Activated CD4-positive, alpha-beta T cell treated with anti-CD3 and anti-CD28 coated beads, Interleukin-2, Interleukin-6, amounts not matched to agents 100 ng/mL and 50 ng/mL, durations not matched to agents 16 hours and 8 hours (primary cell): ENCODE results near the gene TSPAN18.

Experiments used
- DNase-seq: peaks from one replicate; pipeline ENCODE4 v3.0.0-alpha.2; 2020

TSPAN18 gene

DNA sequence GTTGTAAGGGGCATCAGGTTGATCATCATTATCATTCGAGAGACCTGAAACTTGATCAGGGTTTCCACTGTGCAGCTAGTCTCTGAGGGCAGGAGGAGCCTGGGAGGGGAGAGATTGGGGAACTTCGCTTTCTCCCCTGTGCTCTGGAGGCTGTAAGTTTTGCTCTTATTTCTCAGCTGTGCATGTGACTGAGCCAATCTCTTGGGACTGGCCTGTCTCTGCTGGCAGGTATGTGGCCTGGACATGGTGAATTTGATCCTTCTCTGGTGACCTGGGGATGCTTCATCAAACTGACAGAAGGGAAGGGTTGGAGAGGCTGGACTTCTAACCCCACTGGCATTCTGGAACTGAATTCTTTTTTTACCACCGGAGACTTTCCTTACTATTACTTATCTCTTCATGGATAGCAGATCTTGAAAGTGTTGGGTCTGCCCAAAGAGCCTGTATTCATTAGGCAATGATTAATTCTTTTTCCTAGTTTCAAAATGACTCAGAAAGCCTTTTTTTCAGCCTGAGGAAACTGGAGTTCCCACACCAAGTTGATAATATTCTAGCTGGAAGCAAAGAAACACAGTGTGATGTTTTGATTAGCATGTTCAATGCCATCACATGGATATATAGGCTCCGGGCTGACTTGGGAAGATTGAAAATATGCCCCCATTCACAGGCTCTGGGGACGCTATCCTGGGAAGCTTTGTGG lies 36.5 kb downstream of the TSPAN18 start:
- DNase-seq: no peak

GRCh38 chr11:44764583-44764982 lies 37.8 kb downstream of the TSPAN18 start:
- DNase-seq: no peak

- DNase-seq: no peak
Measured at GRCh38 chr11:44765026-44765595, 38.3 kb downstream of the TSPAN18 start.

DNA sequence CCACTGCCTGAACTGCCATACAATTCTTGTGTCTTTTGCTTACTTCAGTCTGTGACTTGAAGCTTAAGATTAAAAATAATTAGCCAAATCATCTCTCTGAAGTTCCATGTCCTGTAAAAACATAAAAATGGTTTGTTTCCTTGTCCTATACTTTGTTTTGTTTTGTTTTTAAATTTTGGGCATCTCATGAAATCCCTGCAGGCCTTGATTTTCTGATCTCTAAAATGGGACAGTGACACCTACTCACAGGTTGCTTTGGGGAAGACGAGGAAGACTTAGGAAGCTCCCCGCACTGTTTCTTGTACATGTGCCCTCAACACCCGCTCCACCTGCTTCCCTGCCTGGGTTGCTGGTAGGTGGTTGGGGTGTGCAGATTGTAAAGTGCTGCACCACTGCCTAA lies 38.9 kb downstream of the TSPAN18 start:
- no peak for DNase-seq

DNA sequence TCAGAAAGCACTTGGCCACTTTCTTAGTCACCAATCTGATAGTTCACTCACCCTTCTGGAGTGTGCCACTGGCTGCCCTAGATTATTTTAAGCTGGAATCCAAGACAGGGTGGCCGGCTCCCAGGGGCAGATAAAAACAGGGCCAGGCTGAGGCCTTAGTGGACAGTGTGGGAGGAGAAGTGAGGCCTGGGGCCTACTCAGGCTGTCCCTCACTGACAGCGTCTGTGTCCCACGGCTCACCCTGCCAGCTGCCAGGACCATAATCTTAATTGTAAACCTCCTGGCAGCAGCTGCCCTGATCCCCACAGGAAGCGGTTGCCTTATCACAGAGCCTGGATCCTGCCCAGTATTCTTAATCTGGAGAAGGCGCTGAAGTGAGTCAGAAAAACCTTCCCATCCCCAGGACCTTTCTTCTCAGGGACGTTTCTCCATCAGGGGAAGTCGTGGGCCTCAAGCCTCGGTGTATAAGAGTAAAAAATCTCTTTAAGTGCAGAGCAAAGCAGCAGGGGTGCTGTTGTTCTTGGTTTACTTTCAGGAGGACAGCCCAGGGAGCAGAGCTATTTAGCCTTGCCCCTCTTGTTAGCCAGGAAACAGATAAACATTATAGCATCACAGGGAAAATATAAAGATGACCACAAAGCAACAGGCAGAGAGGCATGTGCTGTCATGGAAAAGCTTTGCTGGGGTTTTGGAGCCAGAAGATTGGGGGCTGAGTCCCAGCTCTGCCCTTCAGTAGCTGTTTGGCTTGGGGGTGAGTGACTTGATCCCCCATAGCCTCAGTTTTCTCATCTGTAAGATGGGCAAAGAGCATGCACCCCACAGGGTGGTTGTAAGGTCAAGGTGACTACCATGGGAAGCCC lies 39.6 kb downstream of the TSPAN18 start:
- no peak for DNase-seq

DNA sequence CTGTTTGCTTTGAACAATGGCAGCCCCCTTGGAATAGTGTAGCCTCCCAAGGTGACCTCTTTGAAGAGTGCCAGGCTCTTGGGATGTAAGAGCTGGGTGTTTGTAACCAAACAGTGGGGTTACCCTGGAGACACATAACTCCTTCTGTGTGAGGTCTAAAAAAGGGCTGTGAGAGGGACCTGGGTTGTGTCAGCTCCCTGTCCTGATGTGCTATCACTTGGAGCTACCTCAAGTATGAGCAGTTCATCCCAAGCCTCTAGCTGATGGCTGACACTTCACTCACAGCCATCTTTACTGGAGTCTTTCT lies 40.2 kb downstream of the TSPAN18 start:
- DNase-seq: no peak

DNA sequence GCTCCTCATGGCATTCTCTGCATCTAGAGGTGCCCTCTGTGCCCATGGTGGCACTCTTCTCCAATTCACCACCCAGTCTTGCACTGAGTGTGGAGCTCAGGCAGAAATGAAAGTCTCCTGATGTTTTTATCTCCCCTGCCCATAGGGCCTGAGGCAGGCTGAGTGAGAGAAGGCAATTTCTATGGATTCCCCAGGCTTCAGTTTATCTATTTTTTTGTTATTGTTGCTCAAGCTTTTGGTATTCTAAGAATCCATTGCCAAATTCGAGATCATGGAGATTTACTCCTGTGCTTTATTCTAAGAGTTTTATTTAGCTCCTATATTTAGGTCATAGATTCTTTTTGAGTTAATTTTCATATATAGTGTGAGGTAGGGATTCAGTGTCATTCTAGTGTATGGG lies 40.7 kb downstream of the TSPAN18 start:
- no peak for DNase-seq

DNA sequence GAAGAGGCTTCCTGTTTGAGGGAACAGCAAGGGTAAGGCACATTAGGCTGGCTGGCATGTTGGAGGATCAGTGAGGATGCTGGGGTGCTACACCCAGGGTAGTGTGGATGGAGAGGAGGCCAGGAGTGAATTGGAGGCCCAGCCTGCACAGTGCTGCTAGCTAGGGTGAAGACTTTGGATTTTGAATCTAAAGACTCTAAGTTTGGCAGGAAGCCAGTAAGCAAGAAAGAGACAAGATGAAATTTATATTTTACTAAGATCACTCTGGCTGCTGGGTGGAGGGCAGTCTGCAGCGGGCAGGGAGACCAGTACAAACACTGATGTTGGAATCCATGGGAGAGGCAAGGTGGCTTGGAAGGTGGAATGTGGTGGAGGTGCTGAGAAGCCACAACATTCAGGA lies 43.6 kb downstream of the TSPAN18 start:
- DNase-seq: no peak

DNA sequence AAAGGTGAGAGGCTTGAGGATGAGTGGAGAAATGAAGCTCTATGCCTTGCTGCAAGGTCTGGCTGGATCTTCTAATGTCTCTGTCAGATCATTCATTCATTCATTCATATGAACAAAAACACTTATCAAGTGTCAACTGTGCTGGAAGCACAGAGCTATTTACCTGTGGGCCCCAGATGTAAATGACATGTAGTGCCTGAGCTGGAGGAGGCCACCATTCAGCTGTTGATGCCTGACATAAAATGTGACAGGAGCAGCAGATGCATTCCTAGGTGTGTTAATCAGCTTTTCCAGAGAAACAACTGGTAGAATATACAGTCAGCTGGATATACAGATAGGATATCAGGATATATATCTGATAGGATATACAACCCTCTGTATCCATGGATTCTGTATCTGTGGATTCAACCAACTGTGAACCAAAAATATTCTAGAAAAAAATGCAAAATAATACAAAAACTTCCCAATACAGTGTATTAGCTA lies 44.5 kb downstream of the TSPAN18 start:
- DNase-seq: no peak

GRCh38 chr11:44771841-44772240 lies 45.1 kb downstream of the TSPAN18 start:
- no peak for DNase-seq

- DNase-seq: no peak
Measured at GRCh38 chr11:44773351-44773965, 46.7 kb downstream of the TSPAN18 start.

DNA sequence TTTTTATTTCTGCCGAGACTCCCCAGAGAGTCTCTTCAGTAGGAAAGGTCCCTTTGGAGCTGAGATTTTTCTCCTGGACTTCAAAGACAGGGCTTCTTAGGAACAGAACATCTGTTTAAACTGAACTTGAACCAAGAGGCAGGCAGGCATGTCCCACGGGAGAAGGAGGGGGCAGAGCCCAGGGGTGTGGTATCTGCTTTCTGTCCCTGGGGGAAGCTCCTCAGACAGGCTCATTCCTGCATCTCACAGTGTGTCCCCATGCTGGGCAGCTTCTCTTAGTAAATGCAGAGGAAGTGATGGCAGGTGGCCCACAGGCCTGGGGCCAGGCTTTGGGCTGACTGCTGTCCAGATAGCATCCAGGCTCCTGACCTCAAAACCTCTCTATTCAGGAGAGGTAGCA lies 47.3 kb downstream of the TSPAN18 start:
- no peak for DNase-seq

- DNase-seq: no peak
Measured at GRCh38 chr11:44774731-44775130, 48.0 kb downstream of the TSPAN18 start.

GRCh38 chr11:44775366-44775984 lies 48.7 kb downstream of the TSPAN18 start:
- DNase-seq: peak; percentile 70

- no peak for DNase-seq
Measured at GRCh38 chr11:44775985-44776446, 49.3 kb downstream of the TSPAN18 start.

DNA sequence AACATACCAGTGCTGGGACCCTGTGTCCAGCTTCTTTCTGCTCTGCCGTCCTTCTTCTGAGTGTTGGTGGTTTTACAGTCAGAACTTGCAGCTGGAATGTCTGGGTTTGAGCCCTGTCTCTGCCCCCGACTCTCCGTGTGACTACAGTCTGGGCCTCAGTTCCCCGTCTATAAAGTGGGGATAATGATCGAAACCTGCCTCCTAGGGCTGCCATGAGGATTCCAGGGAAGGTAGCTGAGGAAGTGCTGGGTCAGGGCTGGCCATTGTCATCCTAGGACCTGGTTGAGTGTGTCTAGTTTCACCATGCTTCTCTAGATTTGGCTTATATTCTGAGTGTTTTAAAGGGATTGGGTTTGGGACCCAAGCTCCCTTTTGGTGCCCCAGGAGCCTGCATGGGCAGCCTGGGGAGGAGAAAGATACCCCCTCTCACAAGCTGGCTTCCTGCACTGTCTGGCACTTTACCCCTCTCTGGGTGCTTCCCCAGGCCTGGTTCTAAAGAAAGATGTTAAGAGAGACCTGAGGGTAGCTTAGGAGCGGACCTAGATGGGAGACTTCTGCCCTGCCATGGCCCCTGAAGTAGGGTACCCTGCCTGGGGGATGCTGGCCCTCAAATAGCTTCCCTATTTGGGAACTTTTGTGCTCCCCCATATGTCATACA lies 49.9 kb downstream of the TSPAN18 start:
- DNase-seq: no peak

GRCh38 chr11:44777209-44778194 lies 50.7 kb downstream of the TSPAN18 start:
- DNase-seq: no peak

- no peak for DNase-seq
Measured at GRCh38 chr11:44778195-44779100, 51.7 kb downstream of the TSPAN18 start.

DNA sequence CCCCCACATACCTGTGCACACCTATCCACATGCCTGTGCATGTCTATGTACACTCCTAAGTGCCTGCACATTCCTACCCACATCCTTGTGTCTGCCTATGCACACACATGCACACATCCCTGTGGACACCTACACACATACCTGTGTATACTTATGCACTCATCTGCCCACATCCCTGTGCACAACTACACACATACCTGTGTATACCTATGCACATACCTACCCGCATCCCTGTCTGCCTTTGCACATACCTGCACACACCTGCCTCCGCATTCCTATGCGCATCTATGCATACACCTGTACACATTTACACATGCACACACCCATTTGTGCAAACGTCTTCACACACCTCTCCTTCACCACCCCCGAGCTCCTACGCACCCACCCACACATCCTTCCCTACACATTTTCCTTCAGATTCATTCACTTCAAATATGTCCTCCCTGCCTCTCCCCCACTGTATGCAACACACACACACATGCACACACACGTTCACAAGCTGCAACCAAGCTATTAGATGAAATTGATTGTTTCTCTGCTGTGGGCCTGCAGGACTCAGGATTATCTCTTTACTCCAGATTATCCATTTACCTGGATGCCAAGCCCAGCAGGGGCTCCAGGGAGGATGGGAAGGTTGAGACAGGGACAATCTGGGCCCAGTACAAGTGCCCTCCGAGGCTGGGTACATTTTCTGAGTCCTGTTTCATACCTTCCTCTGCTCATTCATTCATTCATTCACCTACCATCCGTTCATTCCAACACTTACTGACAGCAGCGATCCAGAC lies 53.2 kb downstream of the TSPAN18 start:
- DNase-seq: no peak
